HEK293 (cell line): ENCODE results near the gene CATSPER3.

Experiments used
- CTCF ChIA-PET: fragments of 350-600 bp; formaldehyde crosslinking; extraction: SDS; loops from one replicate; lab custom pipeline; 2021; ENCODE audit warnings: antibody characterized with exemption; lab: Yijun Ruan, JAX
- POLR2A ChIA-PET: fragments of 300-600 bp; formaldehyde crosslinking; extraction: SDS; loops from one replicate; lab custom pipeline; 2020; ENCODE audit warnings: antibody characterized with exemption, inconsistent platforms; lab: Yijun Ruan, JAX
- H3K27ac ChIP-seq: fragments of 200-500 bp; sonication (Bioruptor generic); 2 replicates; pipeline ENCODE4 v1.5.1; 2014; ENCODE audit warnings: low read depth, low read length, control low read depth, inconsistent platforms; ENCODE audit errors: extremely low read depth
- H3K36me3 ChIP-seq, 2 experiments: fragments of 200-500 bp in 1 of 2; sonication (Bioruptor generic) in 1 of 2; 1 replicate in 1 of 2; 2 replicates in 1 of 2; pipeline ENCODE4 v1.5.1; 2014 to 2017; ENCODE audit warnings: inconsistent platforms in 2 of 2, low read length in 2 of 2; ENCODE audit not compliant: control insufficient read depth in 2 of 2, insufficient read depth in 1 of 2
- H3K4me1 ChIP-seq: fragments of 200-500 bp; sonication (Bioruptor generic); 2 replicates; pipeline ENCODE4 v1.5.1; 2014; ENCODE audit warnings: mild to moderate bottlenecking, low read length, inconsistent platforms; ENCODE audit not compliant: control insufficient read depth, insufficient read depth
- H3K4me3 ChIP-seq: 2 replicates; pipeline ENCODE4 v1.5.1; 2011; ENCODE audit warnings: low read depth, mild to moderate bottlenecking, control low read depth, low read length, moderate library complexity
- H3K9me3 ChIP-seq: fragments of 200-500 bp; sonication (Bioruptor generic); 2 replicates; pipeline ENCODE4 v1.5.1; 2014; ENCODE audit warnings: low read depth, low read length, inconsistent platforms; ENCODE audit not compliant: control insufficient read depth, insufficient read depth
- BCL11B ChIP-seq: fragments of 450-650 bp; formaldehyde crosslinking; IDR thresholded peaks from 2 replicates; pipeline ENCODE4 v1.5.1; 2016; ENCODE audit warnings: low read depth, missing biosample characterization, missing genetic modification characterization
- GLI4 ChIP-seq: fragments of 450-650 bp; formaldehyde crosslinking; IDR thresholded peaks from 2 replicates; pipeline ENCODE4 v1.5.1; 2016; ENCODE audit warnings: missing biosample characterization, missing genetic modification characterization
- GLIS1 ChIP-seq: fragments of 450-650 bp; formaldehyde crosslinking; IDR thresholded peaks from 2 replicates; pipeline ENCODE4 v1.5.1; 2016; ENCODE audit warnings: missing biosample characterization, missing genetic modification characterization
- GLIS2 ChIP-seq: fragments of 450-650 bp; formaldehyde crosslinking; IDR thresholded peaks from 2 replicates; pipeline ENCODE4 v1.5.1; 2016; ENCODE audit warnings: missing biosample characterization, missing genetic modification characterization
- HOXD13 ChIP-seq: sonication (generic); formaldehyde crosslinking; IDR thresholded peaks from 2 replicates; pipeline ENCODE4 v1.8.0; 2022; ENCODE audit warnings: missing genetic modification reagents, borderline replicate concordance
- KLF16 ChIP-seq: fragments of 450-650 bp; formaldehyde crosslinking; IDR thresholded peaks from 2 replicates; pipeline ENCODE4 v1.5.1; 2017; ENCODE audit warnings: missing biosample characterization, missing genetic modification characterization
- KLF17 ChIP-seq: fragments of 450-650 bp; formaldehyde crosslinking; IDR thresholded peaks from 2 replicates; pipeline ENCODE4 v1.5.1; 2016; ENCODE audit warnings: missing biosample characterization, missing genetic modification characterization
- KLF8 ChIP-seq: fragments of 450-650 bp; formaldehyde crosslinking; IDR thresholded peaks from 2 replicates; pipeline ENCODE4 v1.5.1; 2016; ENCODE audit warnings: missing biosample characterization, missing genetic modification characterization
- OSR2 ChIP-seq: fragments of 450-650 bp; formaldehyde crosslinking; IDR thresholded peaks from 2 replicates; pipeline ENCODE4 v1.5.1; 2016; ENCODE audit warnings: missing biosample characterization, missing genetic modification characterization
- OVOL3 ChIP-seq: fragments of 450-650 bp; formaldehyde crosslinking; IDR thresholded peaks from 2 replicates; pipeline ENCODE4 v1.5.1; 2016; ENCODE audit warnings: missing biosample characterization, missing genetic modification characterization
- PRDM1 ChIP-seq: fragments of 450-650 bp; formaldehyde crosslinking; IDR thresholded peaks from 2 replicates; pipeline ENCODE4; 2016; ENCODE audit warnings: missing biosample characterization, missing genetic modification characterization
- RBAK ChIP-seq: fragments of 450-650 bp; formaldehyde crosslinking; IDR thresholded peaks from 2 replicates; pipeline ENCODE4 v1.5.1; 2016; ENCODE audit warnings: missing biosample characterization, missing genetic modification characterization
- REST ChIP-seq: fragments of 450-650 bp; formaldehyde crosslinking; IDR thresholded peaks from 2 replicates; pipeline ENCODE4 v1.5.1; 2016; ENCODE audit warnings: missing biosample characterization, missing genetic modification characterization
- YY1 ChIP-seq: fragments of 450-650 bp; formaldehyde crosslinking; IDR thresholded peaks from 2 replicates; pipeline ENCODE4 v1.5.1; 2018; ENCODE audit warnings: missing biosample characterization, missing genetic modification characterization
- ZBTB48 ChIP-seq: fragments of 450-650 bp; formaldehyde crosslinking; IDR thresholded peaks from 2 replicates; pipeline ENCODE4 v1.5.1; 2016; ENCODE audit warnings: missing biosample characterization, missing genetic modification characterization
- ZIC2 ChIP-seq: fragments of 450-650 bp; formaldehyde crosslinking; IDR thresholded peaks from 2 replicates; pipeline ENCODE4 v1.5.1; 2016; ENCODE audit warnings: missing biosample characterization, missing genetic modification characterization
- ZNF10 ChIP-seq: fragments of 450-650 bp; formaldehyde crosslinking; IDR thresholded peaks from 2 replicates; pipeline ENCODE4 v1.5.1; 2017; ENCODE audit warnings: missing biosample characterization, missing genetic modification characterization
- ZNF138 ChIP-seq: fragments of 450-650 bp; formaldehyde crosslinking; IDR thresholded peaks from 2 replicates; pipeline ENCODE4 v1.5.1; 2016; ENCODE audit warnings: missing biosample characterization, missing genetic modification characterization, borderline replicate concordance
- ZNF140 ChIP-seq: fragments of 450-650 bp; formaldehyde crosslinking; IDR thresholded peaks from 2 replicates; pipeline ENCODE4 v1.5.1; 2016; ENCODE audit warnings: missing biosample characterization, missing genetic modification characterization
- ZNF18 ChIP-seq: fragments of 450-650 bp; formaldehyde crosslinking; IDR thresholded peaks from 2 replicates; pipeline ENCODE4 v1.5.1; 2016; ENCODE audit warnings: missing biosample characterization, missing genetic modification characterization
- ZNF324 ChIP-seq: fragments of 450-650 bp; formaldehyde crosslinking; IDR thresholded peaks from 2 replicates; pipeline ENCODE4 v1.5.1; 2016; ENCODE audit warnings: missing biosample characterization, missing genetic modification characterization
- ZNF501 ChIP-seq: fragments of 450-650 bp; formaldehyde crosslinking; IDR thresholded peaks from 2 replicates; pipeline ENCODE4 v1.5.1; 2016; ENCODE audit warnings: missing biosample characterization, missing genetic modification characterization
- ZNF548 ChIP-seq: fragments of 450-650 bp; formaldehyde crosslinking; IDR thresholded peaks from 2 replicates; pipeline ENCODE4 v1.5.1; 2016; ENCODE audit warnings: missing biosample characterization, missing genetic modification characterization
- ZNF785 ChIP-seq: fragments of 450-650 bp; formaldehyde crosslinking; IDR thresholded peaks from 2 replicates; pipeline ENCODE4 v1.5.1; 2016; ENCODE audit warnings: missing biosample characterization, missing genetic modification characterization
- ZNF837 ChIP-seq: fragments of 450-650 bp; formaldehyde crosslinking; IDR thresholded peaks from 2 replicates; pipeline ENCODE4 v1.5.1; 2016; ENCODE audit warnings: missing biosample characterization, missing genetic modification characterization
- ZSCAN4 ChIP-seq: fragments of 450-650 bp; formaldehyde crosslinking; IDR thresholded peaks from 2 replicates; pipeline ENCODE4 v1.5.1; 2017; ENCODE audit warnings: missing biosample characterization, missing genetic modification characterization

CATSPER3 gene

GRCh38 chr5:135019314-135019713, 51.6 kb downstream of the CATSPER3 start:
- TF ChIP-seq GLIS1 (tag by site-specific recombination) (peak; percentile 89), RBAK (tag by site-specific recombination) (no peak), ZNF10 (tag by site-specific recombination) (no peak), ZIC2 (tag by site-specific recombination) (peak; percentile 43; the same call in 1 of the 2 replicates), BCL11B (no peak), ZNF140 (no peak), ZNF18 (tag by site-specific recombination) (no peak)
- Histone ChIP-seq H3K4me3 (no peak overlapping the region), H3K4me1 (no peaks in the 10 kb centered on the region), H3K36me3 (no peaks in the 10 kb centered on the region), H3K27ac (no peak overlapping the region), H3K9me3 (no peaks in the 10 kb centered on the region)
- CTCF ChIA-PET: interaction anchor here (0.8 to 1.0 kb wide), 2 partner anchors 8 to 185 kb away, joined by 3 read pairs; no protein-coding TSS in a partner anchor
- POLR2A ChIA-PET: no interaction called here

- Histone ChIP-seq H3K4me3 (no peak overlapping the region), H3K27ac (no peak overlapping the region), H3K9me3 (no peaks in the 10 kb centered on the region), H3K4me1 (no peaks in the 10 kb centered on the region), H3K36me3 (no peaks in the 10 kb centered on the region)
- CTCF ChIA-PET: interaction anchor here (0.6 to 1.0 kb wide), 3 partner anchors 9 to 163 kb away, joined by 3 to 4 read pairs (median 3); no protein-coding TSS in a partner anchor
- POLR2A ChIA-PET: no interaction called here
- TF ChIP-seq ZNF138 (tag by site-specific recombination) (no peak), ZBTB48 (tag by site-specific recombination) (no peak), YY1 (tag by site-specific recombination) (no peak), ZNF324 (tag by site-specific recombination) (no peak), HOXD13 (CRISPR knock-in tag) (no peak), GLI4 (tag by site-specific recombination) (no peak), GLIS1 (tag by site-specific recombination) (peak; percentile 19; the same call in 1 of the 2 replicates), REST (tag by site-specific recombination) (no peak), ZNF785 (tag by site-specific recombination) (no peak), ZNF548 (tag by site-specific recombination) (no peak), PRDM1 (tag by site-specific recombination) (no peak), KLF16 (tag by site-specific recombination) (no peak), ZSCAN4 (tag by site-specific recombination) (0 out of 2 replicates have a peak, but pooled peaks have one; percentile 19), OVOL3 (tag by site-specific recombination) (no peak), ZNF501 (no peak), OSR2 (no peak), GLIS2 (tag by site-specific recombination) (no peak), KLF8 (tag by site-specific recombination) (no peak), ZNF837 (tag by site-specific recombination) (no peak), KLF17 (no peak)
Measured at GRCh38 chr5:135020111-135020895, 52.6 kb downstream of the CATSPER3 start.
